CD4-positive, alpha-beta T cell (primary cell): ENCODE measurements around the gene ADO. TPM values are rescaled to one million over a fixed set of nuclear protein-coding genes. Genes with fewer than 3 reads are reported as not detected.
A peak's percentile ranks its signal among the peaks of the same experiment; 100 is the strongest.

Experiments used
- ATAC-seq: fragments of 200-7000 bp; cut with Tn5 transposase; one replicate; pipeline ENCODE4 v1.10.0; 2022; ENCODE audit warnings: mild to moderate bottlenecking; ENCODE audit not compliant: poor library complexity
- CTCF ChIA-PET: fragments of 350-600 bp; sonication (Branson Sonifier 250); formaldehyde crosslinking; loops from one replicate; lab custom pipeline; 2021; ENCODE audit warnings: antibody characterized with exemption, inconsistent platforms; lab: Charles Lee
- POLR2A ChIA-PET: fragments of 350-600 bp; sonication (Branson Sonifier 250); formaldehyde crosslinking; loops from one replicate; lab custom pipeline; 2021; ENCODE audit warnings: antibody characterized with exemption, inconsistent platforms; lab: Charles Lee
- DNase-seq, 14 experiments: peaks; one replicate each; pipeline ENCODE4 v3.0.0-alpha.2; 2013 to 2020; ENCODE audit warnings: mixed read lengths in 2 of 14
- H3K27ac ChIP-seq, 2 donors: one replicate each; pipeline versions ENCODE4 v1.5.1 to v1.7.0; 2013; ENCODE audit warnings: low read length in 2 of 2, low read depth in 1 of 2, mild to moderate bottlenecking in 1 of 2
- H3K27me3 ChIP-seq, 2 experiments: 1 replicate in 1 of 2; 2 replicates in 1 of 2; pipeline versions ENCODE4 v1.6.1 to v1.7.0; 2013; ENCODE audit warnings: low read length in 2 of 2, control low read depth in 1 of 2, mild to moderate bottlenecking in 1 of 2, moderate library complexity in 1 of 2; ENCODE audit not compliant: insufficient read depth in 2 of 2, control insufficient read depth in 1 of 2
- H3K36me3 ChIP-seq: one replicate; pipeline ENCODE4 v1.6.1; 2013; ENCODE audit warnings: low read length, control low read depth; ENCODE audit not compliant: insufficient read depth
- H3K4me1 ChIP-seq: one replicate; pipeline ENCODE4 v1.6.1; 2013; ENCODE audit warnings: low read length, control low read depth; ENCODE audit not compliant: insufficient read depth
- H3K4me3 ChIP-seq: one replicate; pipeline ENCODE4 v1.5.1; 2013; ENCODE audit warnings: mild to moderate bottlenecking, low read length, moderate library complexity
- H3K9me3 ChIP-seq, 2 experiments: 1 replicate in 1 of 2; 2 replicates in 1 of 2; pipeline versions ENCODE4 v1.6.1 to v1.7.0; 2013; ENCODE audit warnings: low read length in 2 of 2, mild to moderate bottlenecking in 2 of 2, control low read depth in 1 of 2, moderate library complexity in 1 of 2; ENCODE audit not compliant: control insufficient read depth in 1 of 2, insufficient read depth in 1 of 2
- H3K27ac Mint-ChIP-seq: one replicate; pipeline ENCODE4 v1.8.0; 2020; ENCODE audit warnings: mixed read lengths
- H3K27me3 Mint-ChIP-seq: one replicate; pipeline ENCODE4 v1.8.0; 2021; ENCODE audit warnings: mixed read lengths
- H3K36me3 Mint-ChIP-seq: one replicate; pipeline ENCODE4 v1.8.0; 2021; ENCODE audit warnings: low read depth, mixed read lengths
- H3K4me1 Mint-ChIP-seq: one replicate; pipeline ENCODE4 v1.8.0; 2021; ENCODE audit warnings: low read depth, mixed read lengths
- H3K4me3 Mint-ChIP-seq: one replicate; pipeline ENCODE4 v1.8.0; 2020; ENCODE audit warnings: mild to moderate bottlenecking, mixed read lengths
- H3K9me3 Mint-ChIP-seq: one replicate; pipeline ENCODE4 v1.8.0; 2020; ENCODE audit warnings: mixed read lengths
- intact Hi-C, 2 experiments: fragments of 100-400 bp; cut with DNase I in 1 of 2; cut with micrococcal nuclease in 1 of 2; formaldehyde crosslinking; loops; one replicate each; pipeline versions ENCODE4 v1.15.1 to v1.9.0; 2023 to 2025; cut with DNase I, micrococcal nuclease
- total RNA-seq, 174 experiments: library from RNA in 2 of 174; stranded (reverse) in 2 of 174; gene quantifications; one replicate each; pipeline ENCODE4 v1.2.3 and lab custom pipeline; 2021 to 2026
- TF ChIP-seq, protein P1 (sequence below): fragments of 200-600 bp; IDR thresholded peaks from one replicate; pipeline ENCODE4 v1.8.0; 2022; ENCODE audit warnings: antibody characterized with exemption, mild to moderate bottlenecking

ADO gene
- total RNA-seq, 2 experiments from 2014 or later: 14.3 to 15.9 TPM

GRCh38 chr10:62817766-62818425 lies 13.4 kb downstream of the ADO start:
- Mint-ChIP-seq H3K9me3 (no peaks in the 10 kb centered on the region), H3K27me3 (peaks cover 60% of the 10 kb centered on the region), H3K36me3 (peaks cover 11% of the 10 kb centered on the region), H3K27ac (peak overlapping the region; percentile 95), H3K4me1 (peaks cover 43% of the 10 kb centered on the region), H3K4me3 (peak overlapping the region; percentile 97)
- no peaks in the 10 kb centered on the region for H3K36me3 ChIP-seq
- H3K27me3 ChIP-seq: peaks cover 36 to 39% of the 10 kb centered on the region in 2 experiments
- CTCF ChIA-PET: interaction anchor here (0.6 to 4.7 kb wide), 28 partner anchors 10 to 902 kb away, joined by 3 to 40 read pairs (median 4); partner anchors contain the start of gene ADO
- POLR2A ChIA-PET: interaction anchor here (0.6 to 5.7 kb wide), 11 partner anchors 12 to 316 kb away, joined by 3 to 106 read pairs (median 12); partner anchors contain the start of genes ADO and NRBF2
- H3K9me3 ChIP-seq: no peaks in the 10 kb centered on the region
- H3K27ac ChIP-seq: peak overlapping the region in 1 of 2 donors; percentile 73
- DNase-seq (peak; percentile 37 to 87 (median 64)), ATAC-seq (peak; percentile 16)
- intact Hi-C loops: loop anchor here (1.0 to 10.0 kb wide), 15 partner anchors 86 to 913 kb away; partner anchors contain the start of genes NRBF2 (in 2 of the 2) and ARID5B (in 1 of the 2)
- TF ChIP-seq, protein P1, sequence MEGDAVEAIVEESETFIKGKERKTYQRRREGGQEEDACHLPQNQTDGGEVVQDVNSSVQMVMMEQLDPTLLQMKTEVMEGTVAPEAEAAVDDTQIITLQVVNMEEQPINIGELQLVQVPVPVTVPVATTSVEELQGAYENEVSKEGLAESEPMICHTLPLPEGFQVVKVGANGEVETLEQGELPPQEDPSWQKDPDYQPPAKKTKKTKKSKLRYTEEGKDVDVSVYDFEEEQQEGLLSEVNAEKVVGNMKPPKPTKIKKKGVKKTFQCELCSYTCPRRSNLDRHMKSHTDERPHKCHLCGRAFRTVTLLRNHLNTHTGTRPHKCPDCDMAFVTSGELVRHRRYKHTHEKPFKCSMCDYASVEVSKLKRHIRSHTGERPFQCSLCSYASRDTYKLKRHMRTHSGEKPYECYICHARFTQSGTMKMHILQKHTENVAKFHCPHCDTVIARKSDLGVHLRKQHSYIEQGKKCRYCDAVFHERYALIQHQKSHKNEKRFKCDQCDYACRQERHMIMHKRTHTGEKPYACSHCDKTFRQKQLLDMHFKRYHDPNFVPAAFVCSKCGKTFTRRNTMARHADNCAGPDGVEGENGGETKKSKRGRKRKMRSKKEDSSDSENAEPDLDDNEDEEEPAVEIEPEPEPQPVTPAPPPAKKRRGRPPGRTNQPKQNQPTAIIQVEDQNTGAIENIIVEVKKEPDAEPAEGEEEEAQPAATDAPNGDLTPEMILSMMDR: peak; percentile 89
- H3K4me3 ChIP-seq: peak overlapping the region; percentile 68
- H3K4me1 ChIP-seq: peaks cover 50% of the 10 kb centered on the region

GRCh38 chr10:62818426-62819011 lies 14.0 kb downstream of the ADO start:
- Histone ChIP-seq H3K4me1 (peaks cover 50% of the 10 kb centered on the region), H3K27ac (no peak overlapping the region), H3K27me3 (peaks cover 36 to 39% of the 10 kb centered on the region in 2 experiments), H3K36me3 (no peaks in the 10 kb centered on the region), H3K4me3 (peak overlapping the region; percentile 68), H3K9me3 (no peaks in the 10 kb centered on the region)
- H3K27ac Mint-ChIP-seq: no peak overlapping the region
- DNase-seq: peak in 9 of 14 experiments; percentile 15 to 75 (median 43)
- H3K36me3 Mint-ChIP-seq: peaks cover 11% of the 10 kb centered on the region
- ATAC-seq: no peak
- H3K4me1 Mint-ChIP-seq: peaks cover 38% of the 10 kb centered on the region
- H3K27me3 Mint-ChIP-seq: peaks cover 60% of the 10 kb centered on the region
- intact Hi-C loops: loop anchor here (1.0 to 10.0 kb wide), 14 partner anchors 86 to 914 kb away; partner anchors contain the start of genes ARID5B (in 1 of the 2) and NRBF2 (in 1 of the 2)
- CTCF ChIA-PET: interaction anchor here (0.6 to 4.7 kb wide), 23 partner anchors 13 to 902 kb away, joined by 3 to 40 read pairs (median 6); partner anchors contain the start of gene ADO
- H3K4me3 Mint-ChIP-seq: peak overlapping the region; percentile 84
- POLR2A ChIA-PET: interaction anchor here (1.0 to 5.7 kb wide), 6 partner anchors 13 to 225 kb away, joined by 4 to 106 read pairs (median 26); partner anchors contain the start of gene ADO
- TF ChIP-seq, protein P1: no peak
- no peaks in the 10 kb centered on the region for H3K9me3 Mint-ChIP-seq

GRCh38 chr10:62819141-62819920 lies 14.8 kb downstream of the ADO start:
- H3K27me3 Mint-ChIP-seq: peaks cover 58% of the 10 kb centered on the region
- peak in 2 of 14 experiments; percentile 8 to 23 for DNase-seq
- peaks cover 31% of the 10 kb centered on the region for H3K4me1 Mint-ChIP-seq
- peaks cover 32 to 37% of the 10 kb centered on the region in 2 experiments for H3K27me3 ChIP-seq
- H3K4me3 Mint-ChIP-seq: peak overlapping the region; percentile 82
- H3K9me3 ChIP-seq: no peaks in the 10 kb centered on the region
- no peak overlapping the region for H3K27ac ChIP-seq
- no peak overlapping the region for H3K4me3 ChIP-seq
- intact Hi-C loops: loop anchor here (5.0 to 10.0 kb wide), 10 partner anchors 87 to 915 kb away; partner anchors contain the start of genes ARID5B (in 1 of the 2) and NRBF2 (in 1 of the 2)
- no peaks in the 10 kb centered on the region for H3K9me3 Mint-ChIP-seq
- H3K36me3 Mint-ChIP-seq: peaks cover 11% of the 10 kb centered on the region
- peaks cover 43% of the 10 kb centered on the region for H3K4me1 ChIP-seq
- no peak for ATAC-seq
- POLR2A ChIA-PET: interaction anchor here (2.1 to 5.7 kb wide), 4 partner anchors 14 to 210 kb away, joined by 12 to 106 read pairs (median 58); partner anchors contain the start of gene ADO
- CTCF ChIA-PET: interaction anchor here (0.6 to 4.7 kb wide), 9 partner anchors 14 to 338 kb away, joined by 3 to 40 read pairs (median 5); partner anchors contain the start of gene ADO
- no peak overlapping the region for H3K27ac Mint-ChIP-seq
- TF ChIP-seq, protein P1: no peak
- H3K36me3 ChIP-seq: no peaks in the 10 kb centered on the region
